GM19025 (cell line): Measurements from ENCODE around the gene MTURN.
"Not testable (repeated sequence)": the region's sequence is repeated elsewhere in the genome, so short reads cannot be mapped to it uniquely, and the experiment has no call there.

Experiments used
- ATAC-seq: cut with Tn5 transposase; IDR thresholded peaks from one replicate; pipeline ENCODE4 v1.9.1; 2021; ENCODE audit warnings: mild to moderate bottlenecking, low read depth, moderate library complexity; ENCODE audit not compliant: unreplicated experiment

MTURN gene

DNA sequence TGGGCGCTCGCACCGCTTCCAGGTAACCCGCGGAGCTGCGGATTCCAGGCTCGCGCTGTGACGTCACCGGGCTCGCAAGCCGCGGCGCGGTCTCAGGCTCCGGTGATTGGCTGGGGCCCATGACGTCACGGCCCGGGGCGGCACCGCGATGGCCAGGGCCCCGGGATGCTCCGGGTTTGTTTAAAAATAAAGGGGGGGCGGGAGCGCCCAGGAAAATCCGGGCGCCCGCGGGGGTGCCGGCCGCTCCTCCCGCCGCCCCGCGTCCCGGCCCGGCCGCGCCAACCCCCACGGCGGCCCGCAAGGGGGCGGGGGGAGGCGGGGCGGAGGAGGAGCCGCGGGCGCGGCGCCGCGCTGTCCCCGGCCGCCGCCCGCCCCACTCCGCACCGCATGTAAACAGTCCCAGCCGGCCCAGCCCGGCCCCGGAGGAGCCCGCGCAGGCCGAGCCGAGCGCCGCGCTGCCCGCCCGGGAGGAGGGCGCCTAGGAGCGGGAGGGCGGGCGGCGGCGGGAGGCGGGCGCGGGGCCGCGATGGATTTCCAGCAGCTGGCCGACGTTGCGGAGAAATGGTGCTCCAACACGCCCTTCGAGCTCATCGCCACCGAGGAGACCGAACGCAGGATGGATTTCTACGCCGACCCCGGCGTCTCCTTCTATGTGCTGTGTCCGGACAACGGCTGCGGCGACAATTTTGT lies at the start of gene MTURN:
Gene MTURN, plus strand, starts transcription at position 376 of the 690 bp plus-strand sequence. Its CDS starts 151 bp downstream, at position 527.
- peak; percentile 91 for ATAC-seq

DNA sequence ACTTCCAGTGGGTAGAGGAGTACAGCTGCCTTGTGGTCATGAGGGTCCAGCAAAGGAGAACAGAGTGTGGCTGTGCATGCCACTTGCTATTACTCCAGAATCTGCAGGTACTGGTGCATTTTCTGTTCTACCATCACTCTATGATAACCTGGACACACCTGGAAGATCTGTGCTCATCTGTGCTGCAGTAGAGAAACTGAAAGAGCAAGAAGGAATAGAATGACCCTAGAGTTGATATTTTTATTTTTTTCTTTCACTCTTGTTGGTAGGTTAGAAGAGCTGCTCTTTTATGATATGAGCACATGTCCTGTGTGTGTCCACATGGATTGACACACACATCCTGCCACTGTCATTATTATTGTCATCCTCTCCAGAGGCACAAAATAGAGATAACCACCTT lies 48.3 kb upstream of the MTURN start:
- ATAC-seq, result no peak

DNA sequence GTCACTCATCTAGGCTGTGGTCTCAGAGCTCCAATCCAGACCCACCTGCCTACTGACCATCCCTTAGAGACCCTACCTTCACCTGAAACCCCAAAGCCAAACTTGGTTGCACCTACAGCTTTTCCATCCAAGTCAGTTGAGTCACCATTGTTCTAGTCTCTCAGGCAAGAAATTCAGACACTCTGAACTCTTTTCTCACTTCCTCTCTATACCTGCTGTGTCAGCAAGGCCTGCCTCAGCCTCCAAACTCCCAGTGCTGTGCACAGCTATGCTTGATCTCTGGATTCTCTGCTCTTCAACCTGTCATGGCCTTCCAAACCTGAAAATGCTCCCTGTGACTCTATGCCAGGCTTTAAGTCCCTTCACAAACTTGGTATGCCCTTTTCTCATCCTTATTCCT lies 47.4 kb upstream of the MTURN start:
- ATAC-seq, result no peak

DNA sequence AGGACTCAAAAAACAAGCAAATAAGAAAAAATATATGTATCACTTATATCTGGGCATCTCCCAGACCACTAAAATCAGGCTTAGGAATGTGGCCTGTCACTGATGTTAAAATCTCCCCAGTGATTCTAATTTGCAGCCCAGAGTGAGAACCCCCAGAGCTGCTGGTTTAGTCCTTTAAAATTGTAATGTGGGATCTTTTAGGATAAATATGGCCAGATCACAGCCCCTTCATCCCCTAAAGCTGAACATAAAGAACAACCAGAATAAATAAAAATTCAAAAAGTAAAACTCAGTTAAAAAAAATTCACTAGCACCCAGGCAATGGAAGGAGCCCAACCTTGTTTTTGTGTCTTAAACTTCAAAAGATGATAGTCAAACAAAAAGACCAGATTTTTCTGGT lies 46.4 kb upstream of the MTURN start:
- no peak for ATAC-seq

DNA sequence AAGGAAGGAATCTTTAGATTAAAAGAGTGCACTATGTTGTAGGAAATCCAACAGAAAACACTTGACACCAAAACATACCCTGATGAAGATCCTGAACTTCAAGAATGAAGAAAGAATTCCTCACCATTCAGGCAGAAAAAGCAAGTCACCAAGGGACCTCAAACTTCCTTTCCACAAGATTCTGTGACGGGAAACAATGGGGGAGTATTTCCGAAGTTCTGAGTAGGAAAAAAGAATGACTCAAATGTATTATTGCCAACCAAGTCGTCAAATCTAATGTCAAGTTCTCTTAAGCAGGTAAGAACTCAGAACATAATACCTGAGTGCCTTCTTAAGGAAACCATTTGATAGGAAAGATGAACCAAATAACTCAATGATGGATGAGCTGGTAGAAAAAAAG lies 44.7 kb upstream of the MTURN start:
- ATAC-seq, result no peak

DNA sequence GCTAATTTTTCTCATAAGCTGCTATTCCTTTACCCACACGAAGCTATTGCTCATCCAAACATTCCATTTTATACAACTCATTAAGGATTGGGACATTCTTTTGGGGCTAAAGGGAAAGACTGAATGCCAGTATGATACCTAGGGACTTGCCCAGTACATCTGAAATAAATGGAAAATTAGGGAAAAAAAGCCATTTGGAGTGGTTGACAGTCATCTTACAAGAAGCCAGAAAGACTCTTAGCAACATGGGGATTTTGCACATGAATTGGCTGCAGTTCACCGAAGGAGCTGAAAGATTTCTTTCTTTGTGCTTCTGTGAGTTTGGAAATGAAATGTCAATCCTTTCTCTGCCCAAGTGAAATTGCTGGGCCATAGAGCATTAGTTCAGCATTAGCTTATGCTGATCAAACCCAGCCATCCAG lies 43.3 kb upstream of the MTURN start:
- ATAC-seq, result no peak

DNA sequence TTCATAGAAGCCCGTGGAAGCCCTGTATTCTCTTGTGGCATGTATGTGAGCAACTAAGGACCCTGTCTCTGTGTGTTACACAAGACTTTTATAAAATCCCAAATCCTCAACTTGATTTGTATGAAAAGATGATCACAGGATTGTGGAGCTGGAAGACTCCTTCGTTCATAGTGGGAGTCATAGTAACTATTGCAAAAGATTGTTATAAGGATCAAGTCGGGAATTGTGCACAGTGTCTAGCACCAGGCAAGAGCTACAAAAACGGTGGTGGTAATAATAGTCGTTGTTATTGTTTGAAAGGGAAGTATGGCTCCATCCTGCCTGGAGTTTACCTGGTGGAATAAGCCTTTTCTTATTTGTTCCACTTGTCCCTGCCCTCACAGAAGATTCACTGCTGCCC lies 42.8 kb upstream of the MTURN start:
- no peak for ATAC-seq

DNA sequence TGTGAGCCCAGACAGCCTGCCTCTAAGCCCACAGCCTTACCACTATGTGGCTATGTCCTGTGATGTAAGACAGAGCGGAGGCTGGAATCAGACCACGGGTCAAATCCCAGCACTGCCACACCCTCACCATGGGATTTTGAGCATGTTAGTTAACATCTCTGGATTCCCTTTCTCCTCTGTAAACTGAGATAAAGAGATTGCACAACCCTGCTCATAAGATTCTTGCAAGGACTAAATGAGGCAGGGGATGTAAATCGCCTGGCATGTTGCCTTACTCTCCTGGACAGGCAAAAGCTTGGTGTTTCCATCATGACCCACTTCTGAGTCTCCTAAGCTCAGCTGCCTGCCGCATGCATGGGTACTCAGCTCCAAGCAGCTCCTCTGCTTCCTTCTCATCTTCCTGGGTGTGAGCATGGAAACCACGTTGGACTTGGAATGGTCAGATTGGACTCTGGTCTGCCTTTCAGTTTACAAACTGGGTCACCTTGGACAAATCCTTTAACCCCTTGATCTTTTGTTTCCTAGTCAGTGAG lies 41.3 kb upstream of the MTURN start:
- ATAC-seq, result no peak

DNA sequence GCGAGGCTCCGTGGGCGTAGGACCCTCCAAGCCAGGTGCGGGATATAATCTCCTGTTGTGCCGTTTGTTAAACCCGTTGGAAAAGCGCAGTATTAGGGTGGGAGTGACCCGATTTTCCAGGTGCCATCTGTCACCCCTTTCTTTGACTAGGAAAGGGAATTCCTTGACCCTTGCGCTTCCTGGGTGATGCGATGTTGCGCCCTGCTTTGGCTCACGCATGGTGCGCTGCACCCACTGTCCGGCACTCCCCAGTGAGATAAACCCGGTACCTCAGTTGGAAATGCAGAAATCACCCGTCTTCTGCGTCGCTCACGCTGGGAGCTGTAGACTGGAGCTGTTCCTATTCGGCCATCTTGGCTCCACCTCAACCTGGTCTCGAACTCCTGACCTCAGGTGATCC lies 36.2 kb upstream of the MTURN start:
- ATAC-seq, result not testable (repeated sequence)

DNA sequence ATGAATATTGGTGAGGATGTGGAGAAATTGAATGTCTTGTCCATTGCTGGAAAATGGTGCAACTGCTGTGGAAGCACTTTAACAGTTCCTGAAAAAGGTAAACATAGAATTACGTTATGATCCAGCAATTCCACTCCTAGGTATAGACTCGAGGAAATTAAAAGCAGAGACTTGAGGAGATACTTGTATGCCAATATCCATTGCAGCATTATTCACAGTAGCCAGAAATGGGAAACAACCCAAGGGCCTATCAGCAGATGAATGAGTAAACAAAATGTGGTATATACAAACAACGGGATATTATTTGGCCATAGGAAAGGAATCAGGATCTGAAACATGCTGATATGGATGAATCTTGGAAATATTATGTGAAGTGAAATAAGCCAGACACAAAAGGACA lies 32.5 kb upstream of the MTURN start:
- ATAC-seq, result no peak

DNA sequence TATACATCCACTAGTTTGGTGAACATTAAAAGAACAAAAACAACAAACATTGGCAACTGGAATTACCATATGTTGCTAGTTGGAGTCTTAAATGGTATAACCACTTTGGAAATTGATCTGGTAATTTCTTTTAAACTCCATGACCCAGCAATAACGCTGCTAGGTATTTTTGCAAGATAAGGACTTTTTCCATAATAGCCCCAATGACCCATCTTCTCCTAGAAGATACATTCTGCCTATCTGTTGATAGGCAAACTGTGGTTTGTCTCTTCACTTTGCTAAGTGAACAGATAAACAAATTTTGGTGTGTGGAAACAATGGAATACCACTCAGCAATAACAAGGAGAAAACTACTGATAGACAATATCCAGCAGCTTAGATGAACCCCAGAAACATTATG lies 30.6 kb upstream of the MTURN start:
- ATAC-seq, result no peak

DNA sequence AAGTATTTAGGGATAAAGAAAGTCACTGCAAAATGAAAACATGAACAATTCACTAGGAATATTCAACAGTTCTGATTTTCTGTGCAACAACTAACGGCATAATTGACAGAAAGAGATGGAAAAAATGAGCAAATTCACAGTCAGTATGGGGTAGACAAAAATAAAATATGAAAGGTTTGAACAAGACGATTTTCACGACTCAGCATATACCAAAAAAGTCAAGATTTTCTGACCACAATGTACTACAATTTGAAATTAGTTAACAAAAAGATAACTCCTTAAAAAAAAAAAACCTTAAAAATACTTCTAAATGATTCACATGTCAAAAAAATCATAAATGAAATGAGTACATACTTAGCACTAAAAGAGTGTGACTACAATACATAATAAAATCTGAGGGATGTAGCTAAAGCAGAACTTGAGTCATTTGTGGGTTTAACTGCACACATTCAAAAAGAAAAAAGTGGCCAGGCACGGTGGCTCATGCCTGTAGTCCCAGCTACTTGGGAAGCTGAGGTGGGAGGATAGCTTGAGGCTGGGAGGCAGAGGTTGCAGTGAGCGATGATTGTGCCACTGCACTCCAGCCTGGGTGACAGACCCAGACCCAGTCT lies 22.6 kb upstream of the MTURN start:
- no peak for ATAC-seq

DNA sequence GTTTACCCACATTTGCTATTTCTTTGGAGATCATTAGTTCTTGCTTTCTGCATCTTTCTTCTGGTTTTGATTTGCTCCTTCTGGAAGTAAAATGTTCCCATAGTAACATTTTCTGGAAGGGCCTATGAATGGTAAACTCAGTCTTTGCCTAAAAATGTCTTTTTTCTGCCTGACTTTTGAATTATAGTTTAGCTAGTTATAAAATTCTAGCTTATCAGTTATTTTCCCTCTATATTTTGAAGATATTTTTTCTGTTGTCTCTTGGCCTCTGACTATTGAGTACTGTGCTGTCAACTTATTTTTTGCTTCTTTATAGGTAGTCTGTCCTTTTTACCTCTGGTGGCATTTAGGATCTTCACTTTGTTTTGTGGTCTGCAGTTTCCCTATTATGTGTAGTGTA lies 21.6 kb upstream of the MTURN start:
- no peak for ATAC-seq

DNA sequence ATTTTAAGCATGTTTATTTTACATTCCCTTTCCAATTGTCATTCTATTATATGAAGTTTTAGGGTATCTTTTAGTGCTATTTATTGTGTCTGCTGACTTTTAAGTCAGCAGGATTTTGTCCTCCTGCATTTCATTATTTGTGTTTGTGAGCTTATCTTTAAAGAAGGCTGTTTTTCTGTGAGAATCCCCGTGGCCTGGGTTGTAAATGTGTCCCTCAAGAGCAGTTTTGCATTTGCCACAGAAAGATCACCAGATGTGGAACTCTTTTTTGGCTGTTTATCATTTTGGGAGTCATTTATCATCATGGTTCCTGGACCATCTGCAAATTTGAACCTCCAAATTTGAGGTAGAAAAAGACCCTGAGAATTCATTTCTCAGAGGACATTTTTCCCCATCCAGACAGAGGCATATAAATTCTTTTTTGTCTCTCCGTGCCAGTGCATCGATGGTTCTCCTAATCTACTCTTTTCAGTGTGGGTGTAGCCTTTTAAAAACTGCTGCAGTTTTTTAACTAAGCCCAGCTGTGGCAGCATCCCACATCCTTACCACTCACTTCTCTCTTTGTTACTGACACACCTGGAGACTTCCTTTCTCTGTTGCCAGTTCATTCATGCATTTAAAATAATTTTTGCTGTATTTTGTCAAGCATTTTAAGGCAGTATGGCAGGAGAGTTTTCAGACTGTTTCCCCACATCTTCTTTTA lies 20.1 kb upstream of the MTURN start:
- no peak for ATAC-seq

DNA sequence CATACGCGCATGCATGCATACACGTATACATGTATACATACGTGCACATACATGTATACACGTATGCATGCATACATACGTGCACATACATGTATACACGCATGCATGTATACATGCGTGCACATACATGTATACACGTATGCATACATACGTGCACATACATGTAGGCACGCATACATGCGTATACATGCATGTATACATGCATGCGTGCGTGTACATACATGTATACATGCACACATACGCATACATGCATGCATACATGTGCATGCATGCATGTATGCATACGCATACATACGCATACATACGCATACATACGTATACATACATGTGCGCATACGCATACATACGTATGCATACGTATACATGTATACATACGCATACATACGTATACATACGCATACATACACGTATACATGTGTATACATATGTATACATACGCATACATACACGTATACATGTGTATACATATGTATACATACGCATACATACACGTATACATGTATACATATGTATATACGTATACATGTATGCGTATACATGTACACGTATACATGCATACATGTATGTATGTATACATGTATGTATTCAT lies 19.0 kb upstream of the MTURN start:
- ATAC-seq, result no peak

DNA sequence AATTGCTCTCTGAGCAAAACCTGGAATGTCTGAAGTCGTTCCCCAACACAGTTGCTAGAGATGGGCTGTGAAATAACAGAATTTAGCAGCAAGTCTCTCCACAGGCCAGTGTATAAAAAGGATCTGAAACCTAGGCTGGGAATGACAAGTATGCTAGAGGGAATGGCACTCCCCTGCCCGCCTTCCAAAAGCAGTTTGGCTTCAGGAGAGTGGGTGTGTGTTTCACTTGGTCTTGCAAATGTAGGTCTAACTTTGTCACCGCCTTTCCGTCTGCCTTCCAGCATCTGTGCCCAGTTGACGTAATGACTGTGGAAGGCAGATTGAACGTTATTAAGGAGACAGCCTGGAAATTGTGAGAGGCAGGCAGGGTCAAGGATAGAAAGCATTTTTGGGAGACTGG lies 18.0 kb upstream of the MTURN start:
- ATAC-seq, result no peak

DNA sequence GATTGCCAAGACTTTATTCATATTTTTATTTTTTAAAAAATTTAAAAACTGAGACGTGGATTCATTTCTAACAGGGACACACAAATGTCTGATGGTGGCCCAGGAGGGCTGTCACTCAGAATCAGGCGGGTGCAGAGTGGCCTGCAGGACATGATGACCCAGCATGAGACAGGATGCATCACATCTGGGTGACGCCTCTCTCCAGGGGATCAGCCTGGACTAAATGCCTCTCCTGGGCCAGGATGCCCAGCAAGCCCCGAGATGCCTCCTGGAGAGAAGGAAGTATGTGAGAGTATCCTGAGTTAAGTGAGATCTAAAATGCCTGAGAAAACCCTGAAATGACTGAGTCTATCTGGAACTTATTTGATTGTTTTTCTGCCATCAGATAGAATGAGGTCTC lies 16.9 kb upstream of the MTURN start:
- no peak for ATAC-seq

DNA sequence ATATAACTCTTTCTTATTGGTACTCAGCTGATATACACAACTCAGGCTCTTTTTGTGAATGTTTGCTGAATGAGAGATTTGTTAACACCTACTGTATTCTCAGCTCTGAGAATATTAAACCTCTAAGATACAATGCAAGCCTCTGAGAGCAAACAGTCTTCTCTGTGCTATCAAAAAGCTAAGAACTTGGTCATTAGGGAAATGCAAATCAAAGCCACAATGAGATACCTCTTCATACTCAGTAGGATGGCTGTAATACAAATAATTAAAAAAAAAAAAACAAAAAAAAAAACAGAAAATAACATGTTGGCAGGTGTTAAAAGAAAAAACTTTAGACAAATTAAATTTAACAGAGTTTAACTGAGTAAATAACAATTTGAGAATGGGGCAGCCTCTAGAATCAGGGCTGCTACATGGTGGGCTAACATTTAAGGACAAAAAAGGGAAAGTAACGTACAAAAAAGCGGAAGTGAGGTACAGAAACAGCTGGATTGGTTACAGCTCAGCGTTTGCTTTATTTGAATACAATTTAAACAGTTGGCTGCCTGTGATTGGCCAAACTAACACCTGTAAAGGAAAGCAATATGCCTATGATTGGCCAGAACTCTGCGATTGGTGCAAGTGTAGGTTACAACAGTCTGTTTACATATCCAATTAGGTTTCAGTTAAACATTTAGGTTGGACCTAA lies 14.8 kb upstream of the MTURN start:
- no peak for ATAC-seq

DNA sequence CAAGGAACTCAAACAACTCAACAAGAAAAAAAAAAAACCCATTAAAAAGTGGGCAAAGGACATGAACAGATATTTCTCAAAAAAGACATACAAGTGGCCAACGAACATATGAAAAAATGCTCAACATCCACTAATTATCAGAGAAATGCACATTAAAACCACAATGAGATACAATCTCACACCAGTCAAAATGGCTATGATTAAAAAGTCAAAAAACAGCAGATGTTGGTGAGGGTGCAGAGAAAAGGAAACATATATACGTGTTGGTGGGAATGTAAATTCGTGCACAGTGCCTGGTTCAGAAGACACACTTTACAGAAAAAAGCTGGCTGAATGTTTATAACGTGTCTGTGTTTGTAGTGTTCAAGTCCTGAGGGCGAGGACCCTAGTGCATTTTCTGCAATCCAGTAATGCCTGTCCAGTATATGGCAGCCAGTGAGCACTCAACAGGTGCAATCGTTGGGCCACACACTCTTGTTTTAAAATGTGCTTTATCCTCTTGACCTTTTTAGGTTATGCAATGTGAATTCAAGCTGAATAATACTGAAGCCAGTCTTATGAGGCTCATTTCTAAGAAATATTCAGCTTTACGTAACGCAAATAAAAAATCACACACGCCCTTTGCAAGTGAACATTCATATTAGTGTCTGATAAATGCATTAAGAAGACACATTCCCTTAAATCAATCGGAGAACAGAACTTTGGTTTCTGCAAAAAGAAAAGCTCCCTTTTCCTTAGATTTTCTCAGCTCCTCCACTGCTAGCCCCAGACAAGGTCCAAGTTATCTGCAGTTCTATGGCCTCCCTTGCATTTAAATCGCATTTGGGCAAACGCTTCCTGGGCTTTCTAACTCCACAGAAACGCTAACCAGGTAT lies 813 bp upstream of the MTURN start:
- no peak for ATAC-seq
